ENCODE measurements around the gene DRG1. TPM values are rescaled to one million over a fixed set of nuclear protein-coding genes. Genes with fewer than 3 reads are reported as not detected.

DRG1 gene
- total and polyA plus RNA-seq, 2 experiments from 2014 or later, result 63.9 to 87.6 TPM

DNA sequence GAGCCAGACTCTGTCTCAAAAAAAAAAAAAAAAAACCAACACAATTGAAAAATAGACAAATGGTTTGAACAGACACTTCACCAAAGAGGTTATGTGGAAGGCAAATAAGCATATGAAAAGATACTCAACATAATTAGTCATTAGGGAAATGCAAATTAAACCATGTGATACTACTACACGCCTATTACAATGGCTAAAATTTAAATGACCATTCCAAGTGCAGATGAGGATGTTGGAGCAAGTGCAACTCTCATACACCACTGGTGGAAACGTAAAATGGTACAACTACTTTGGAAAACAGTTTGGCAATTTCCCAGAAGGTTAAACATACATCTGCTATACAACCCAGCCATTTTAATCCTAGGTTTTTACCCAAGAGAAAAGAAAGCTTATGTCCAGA is 65.9 kb downstream of the DRG1 start:
- no peaks in the 10 kb centered on the region for H3K4me1 ChIP-seq (ENCODE audit: insufficient read depth)
- H3K27me3 Mint-ChIP-seq (ENCODE audit: insufficient read depth, low read depth, poor library complexity), result no peaks in the 10 kb centered on the region
- no peak overlapping the region for H3K4me3 ChIP-seq
- H2AFZ ChIP-seq, result no peak overlapping the region
- H3K27ac Mint-ChIP-seq, result no peak overlapping the region
- H3K36me3 Mint-ChIP-seq (ENCODE audit: low read depth), result peaks cover 66% of the 10 kb centered on the region
- H3K36me3 ChIP-seq (ENCODE audit: insufficient read depth), result peaks cover 20% of the 10 kb centered on the region
- ATAC-seq, result no peak
- DNase-seq (ENCODE audit: low spot score), result no peak
- no peaks in the 10 kb centered on the region for H3K79me2 ChIP-seq (replicated peaks; ENCODE audit: insufficient read depth)
- no peaks in the 10 kb centered on the region for H3K4me1 Mint-ChIP-seq
- no peaks in the 10 kb centered on the region for H3F3A ChIP-seq (replicated peaks; ENCODE audit: low read depth)
- no peak overlapping the region; the same call in 1 of the 2 replicates for H3K27ac ChIP-seq (ENCODE audit: low read depth)
- no peak overlapping the region for H3K4me3 Mint-ChIP-seq
- no peak overlapping the region for H3K4me2 ChIP-seq
- peaks cover 11% of the 10 kb centered on the region for H4K20me1 ChIP-seq (replicated peaks; ENCODE audit: insufficient read depth)
- no peaks in the 10 kb centered on the region for H3K27me3 ChIP-seq (ENCODE audit: insufficient read depth)
- H3K9me2 ChIP-seq (ENCODE audit: insufficient read depth), result no peaks in the 10 kb centered on the region
- TF ChIP-seq NANOG (IDR thresholded peaks at IDR 0.05; ENCODE audit: borderline replicate concordance), result no peak
- TF ChIP-seq, protein P1, sequence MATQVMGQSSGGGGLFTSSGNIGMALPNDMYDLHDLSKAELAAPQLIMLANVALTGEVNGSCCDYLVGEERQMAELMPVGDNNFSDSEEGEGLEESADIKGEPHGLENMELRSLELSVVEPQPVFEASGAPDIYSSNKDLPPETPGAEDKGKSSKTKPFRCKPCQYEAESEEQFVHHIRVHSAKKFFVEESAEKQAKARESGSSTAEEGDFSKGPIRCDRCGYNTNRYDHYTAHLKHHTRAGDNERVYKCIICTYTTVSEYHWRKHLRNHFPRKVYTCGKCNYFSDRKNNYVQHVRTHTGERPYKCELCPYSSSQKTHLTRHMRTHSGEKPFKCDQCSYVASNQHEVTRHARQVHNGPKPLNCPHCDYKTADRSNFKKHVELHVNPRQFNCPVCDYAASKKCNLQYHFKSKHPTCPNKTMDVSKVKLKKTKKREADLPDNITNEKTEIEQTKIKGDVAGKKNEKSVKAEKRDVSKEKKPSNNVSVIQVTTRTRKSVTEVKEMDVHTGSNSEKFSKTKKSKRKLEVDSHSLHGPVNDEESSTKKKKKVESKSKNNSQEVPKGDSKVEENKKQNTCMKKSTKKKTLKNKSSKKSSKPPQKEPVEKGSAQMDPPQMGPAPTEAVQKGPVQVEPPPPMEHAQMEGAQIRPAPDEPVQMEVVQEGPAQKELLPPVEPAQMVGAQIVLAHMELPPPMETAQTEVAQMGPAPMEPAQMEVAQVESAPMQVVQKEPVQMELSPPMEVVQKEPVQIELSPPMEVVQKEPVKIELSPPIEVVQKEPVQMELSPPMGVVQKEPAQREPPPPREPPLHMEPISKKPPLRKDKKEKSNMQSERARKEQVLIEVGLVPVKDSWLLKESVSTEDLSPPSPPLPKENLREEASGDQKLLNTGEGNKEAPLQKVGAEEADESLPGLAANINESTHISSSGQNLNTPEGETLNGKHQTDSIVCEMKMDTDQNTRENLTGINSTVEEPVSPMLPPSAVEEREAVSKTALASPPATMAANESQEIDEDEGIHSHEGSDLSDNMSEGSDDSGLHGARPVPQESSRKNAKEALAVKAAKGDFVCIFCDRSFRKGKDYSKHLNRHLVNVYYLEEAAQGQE (IDR thresholded peaks at IDR 0.05; ENCODE audit: unreplicated experiment), result no peak
- TF ChIP-seq, protein P2, sequence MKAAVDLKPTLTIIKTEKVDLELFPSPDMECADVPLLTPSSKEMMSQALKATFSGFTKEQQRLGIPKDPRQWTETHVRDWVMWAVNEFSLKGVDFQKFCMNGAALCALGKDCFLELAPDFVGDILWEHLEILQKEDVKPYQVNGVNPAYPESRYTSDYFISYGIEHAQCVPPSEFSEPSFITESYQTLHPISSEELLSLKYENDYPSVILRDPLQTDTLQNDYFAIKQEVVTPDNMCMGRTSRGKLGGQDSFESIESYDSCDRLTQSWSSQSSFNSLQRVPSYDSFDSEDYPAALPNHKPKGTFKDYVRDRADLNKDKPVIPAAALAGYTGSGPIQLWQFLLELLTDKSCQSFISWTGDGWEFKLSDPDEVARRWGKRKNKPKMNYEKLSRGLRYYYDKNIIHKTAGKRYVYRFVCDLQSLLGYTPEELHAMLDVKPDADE (IDR thresholded peaks at IDR 0.05), result no peak
- TF ChIP-seq CREB1 (CRISPR knock-in tag; IDR thresholded peaks at IDR 0.05; ENCODE audit: low read depth), result no peak
- no peak for TF ChIP-seq STAT1 (IDR thresholded peaks at IDR 0.05; ENCODE audit: unreplicated experiment)
- TF ChIP-seq ZNF114 (CRISPR knock-in tag; IDR thresholded peaks at IDR 0.05), result no peak
- no peak for TF ChIP-seq ZNF331 (CRISPR knock-in tag; IDR thresholded peaks at IDR 0.05; ENCODE audit: low read depth)
- no peak for TF ChIP-seq JUNB (IDR thresholded peaks at IDR 0.05; ENCODE audit: unreplicated experiment)
- TF ChIP-seq EZH2 (IDR thresholded peaks at IDR 0.05; ENCODE audit: low read depth, unreplicated experiment), result no peak
- TF ChIP-seq, protein P3, sequence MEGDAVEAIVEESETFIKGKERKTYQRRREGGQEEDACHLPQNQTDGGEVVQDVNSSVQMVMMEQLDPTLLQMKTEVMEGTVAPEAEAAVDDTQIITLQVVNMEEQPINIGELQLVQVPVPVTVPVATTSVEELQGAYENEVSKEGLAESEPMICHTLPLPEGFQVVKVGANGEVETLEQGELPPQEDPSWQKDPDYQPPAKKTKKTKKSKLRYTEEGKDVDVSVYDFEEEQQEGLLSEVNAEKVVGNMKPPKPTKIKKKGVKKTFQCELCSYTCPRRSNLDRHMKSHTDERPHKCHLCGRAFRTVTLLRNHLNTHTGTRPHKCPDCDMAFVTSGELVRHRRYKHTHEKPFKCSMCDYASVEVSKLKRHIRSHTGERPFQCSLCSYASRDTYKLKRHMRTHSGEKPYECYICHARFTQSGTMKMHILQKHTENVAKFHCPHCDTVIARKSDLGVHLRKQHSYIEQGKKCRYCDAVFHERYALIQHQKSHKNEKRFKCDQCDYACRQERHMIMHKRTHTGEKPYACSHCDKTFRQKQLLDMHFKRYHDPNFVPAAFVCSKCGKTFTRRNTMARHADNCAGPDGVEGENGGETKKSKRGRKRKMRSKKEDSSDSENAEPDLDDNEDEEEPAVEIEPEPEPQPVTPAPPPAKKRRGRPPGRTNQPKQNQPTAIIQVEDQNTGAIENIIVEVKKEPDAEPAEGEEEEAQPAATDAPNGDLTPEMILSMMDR (conservative IDR thresholded peaks at IDR 0.05; ENCODE audit: low read depth in 2 of 2), result no peak
- TF ChIP-seq, protein P4, sequence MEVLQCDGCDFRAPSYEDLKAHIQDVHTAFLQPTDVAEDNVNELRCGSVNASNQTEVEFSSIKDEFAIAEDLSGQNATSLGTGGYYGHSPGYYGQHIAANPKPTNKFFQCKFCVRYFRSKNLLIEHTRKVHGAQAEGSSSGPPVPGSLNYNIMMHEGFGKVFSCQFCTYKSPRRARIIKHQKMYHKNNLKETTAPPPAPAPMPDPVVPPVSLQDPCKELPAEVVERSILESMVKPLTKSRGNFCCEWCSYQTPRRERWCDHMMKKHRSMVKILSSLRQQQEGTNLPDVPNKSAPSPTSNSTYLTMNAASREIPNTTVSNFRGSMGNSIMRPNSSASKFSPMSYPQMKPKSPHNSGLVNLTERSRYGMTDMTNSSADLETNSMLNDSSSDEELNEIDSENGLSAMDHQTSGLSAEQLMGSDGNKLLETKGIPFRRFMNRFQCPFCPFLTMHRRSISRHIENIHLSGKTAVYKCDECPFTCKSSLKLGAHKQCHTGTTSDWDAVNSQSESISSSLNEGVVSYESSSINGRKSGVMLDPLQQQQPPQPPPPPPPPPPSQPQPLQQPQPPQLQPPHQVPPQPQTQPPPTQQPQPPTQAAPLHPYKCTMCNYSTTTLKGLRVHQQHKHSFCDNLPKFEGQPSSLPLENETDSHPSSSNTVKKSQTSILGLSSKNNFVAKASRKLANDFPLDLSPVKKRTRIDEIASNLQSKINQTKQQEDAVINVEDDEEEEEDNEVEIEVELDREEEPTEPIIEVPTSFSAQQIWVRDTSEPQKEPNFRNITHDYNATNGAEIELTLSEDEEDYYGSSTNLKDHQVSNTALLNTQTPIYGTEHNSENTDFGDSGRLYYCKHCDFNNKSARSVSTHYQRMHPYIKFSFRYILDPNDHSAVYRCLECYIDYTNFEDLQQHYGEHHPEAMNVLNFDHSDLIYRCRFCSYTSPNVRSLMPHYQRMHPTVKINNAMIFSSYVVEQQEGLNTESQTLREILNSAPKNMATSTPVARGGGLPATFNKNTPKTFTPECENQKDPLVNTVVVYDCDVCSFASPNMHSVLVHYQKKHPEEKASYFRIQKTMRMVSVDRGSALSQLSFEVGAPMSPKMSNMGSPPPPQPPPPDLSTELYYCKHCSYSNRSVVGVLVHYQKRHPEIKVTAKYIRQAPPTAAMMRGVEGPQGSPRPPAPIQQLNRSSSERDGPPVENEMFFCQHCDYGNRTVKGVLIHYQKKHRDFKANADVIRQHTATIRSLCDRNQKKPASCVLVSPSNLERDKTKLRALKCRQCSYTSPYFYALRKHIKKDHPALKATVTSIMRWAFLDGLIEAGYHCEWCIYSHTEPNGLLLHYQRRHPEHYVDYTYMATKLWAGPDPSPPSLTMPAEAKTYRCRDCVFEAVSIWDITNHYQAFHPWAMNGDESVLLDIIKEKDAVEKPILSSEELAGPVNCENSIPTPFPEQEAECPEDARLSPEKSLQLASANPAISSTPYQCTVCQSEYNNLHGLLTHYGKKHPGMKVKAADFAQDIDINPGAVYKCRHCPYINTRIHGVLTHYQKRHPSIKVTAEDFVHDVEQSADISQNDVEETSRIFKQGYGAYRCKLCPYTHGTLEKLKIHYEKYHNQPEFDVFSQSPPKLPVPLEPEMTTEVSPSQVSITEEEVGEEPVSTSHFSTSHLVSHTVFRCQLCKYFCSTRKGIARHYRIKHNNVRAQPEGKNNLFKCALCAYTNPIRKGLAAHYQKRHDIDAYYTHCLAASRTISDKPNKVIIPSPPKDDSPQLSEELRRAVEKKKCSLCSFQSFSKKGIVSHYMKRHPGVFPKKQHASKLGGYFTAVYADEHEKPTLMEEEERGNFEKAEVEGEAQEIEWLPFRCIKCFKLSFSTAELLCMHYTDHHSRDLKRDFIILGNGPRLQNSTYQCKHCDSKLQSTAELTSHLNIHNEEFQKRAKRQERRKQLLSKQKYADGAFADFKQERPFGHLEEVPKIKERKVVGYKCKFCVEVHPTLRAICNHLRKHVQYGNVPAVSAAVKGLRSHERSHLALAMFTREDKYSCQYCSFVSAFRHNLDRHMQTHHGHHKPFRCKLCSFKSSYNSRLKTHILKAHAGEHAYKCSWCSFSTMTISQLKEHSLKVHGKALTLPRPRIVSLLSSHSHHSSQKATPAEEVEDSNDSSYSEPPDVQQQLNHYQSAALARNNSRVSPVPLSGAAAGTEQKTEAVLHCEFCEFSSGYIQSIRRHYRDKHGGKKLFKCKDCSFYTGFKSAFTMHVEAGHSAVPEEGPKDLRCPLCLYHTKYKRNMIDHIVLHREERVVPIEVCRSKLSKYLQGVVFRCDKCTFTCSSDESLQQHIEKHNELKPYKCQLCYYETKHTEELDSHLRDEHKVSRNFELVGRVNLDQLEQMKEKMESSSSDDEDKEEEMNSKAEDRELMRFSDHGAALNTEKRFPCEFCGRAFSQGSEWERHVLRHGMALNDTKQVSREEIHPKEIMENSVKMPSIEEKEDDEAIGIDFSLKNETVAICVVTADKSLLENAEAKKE (CRISPR knock-in tag; IDR thresholded peaks at IDR 0.05), result no peak
- no peak for TF ChIP-seq EZH2phosphoT487 (IDR thresholded peaks at IDR 0.05; ENCODE audit: unreplicated experiment)
- no peak for TF ChIP-seq POLR2AphosphoS5 (IDR thresholded peaks at IDR 0.05; ENCODE audit: low read depth)
- H3K9me3 Mint-ChIP-seq, result no peaks in the 10 kb centered on the region

Measured in GM23338 (cell line).